HCT116 (cell line): ENCODE results near the gene PTPRC. TPM values are rescaled to one million over a fixed set of nuclear protein-coding genes. Genes with fewer than 3 reads are reported as not detected.

ENCODE experiments used
- ATAC-seq: fragments of 200-7000 bp; cut with Tn5 transposase; 2 replicates; pipeline ENCODE4 v1.9.1; 2020; ENCODE audit warnings: mild to moderate bottlenecking, moderate library complexity
- BruUV-seq: library from RNA; stranded (reverse); fragments of 400-500 nt; replicated peaks from 2 replicates; lab custom pipeline; 2021; lab: Mats Ljungman, UMichigan
- CTCF ChIA-PET: fragments of 300-600 bp; sonication (Branson Sonifier 250); formaldehyde crosslinking; loops from one replicate; lab custom pipeline; 2021; ENCODE audit warnings: antibody characterized with exemption; lab: Charles Lee
- POLR2A ChIA-PET: fragments of 300-600, 350-600 bp; sonication (Branson Sonifier 250); formaldehyde crosslinking; loops from one replicate; lab custom pipeline; 2021; ENCODE audit warnings: antibody characterized with exemption; lab: Charles Lee
- RAD21 ChIA-PET, 2 experiments: fragments of 300-600 bp; sonication (Branson Sonifier 250); formaldehyde crosslinking; loops; one replicate each; lab custom pipeline; 2023; ENCODE audit warnings: low total read pairs in 2 of 2; ENCODE audit not compliant: uncharacterized antibody in 2 of 2, unreplicated experiment in 2 of 2, low non-redundant PET in 1 of 2; lab: Charles Lee
- DNase-seq: peaks from one replicate; pipeline ENCODE4 v3.0.0-alpha.2; 2010; ENCODE audit warnings: low read depth, low spot score
- H2AFZ ChIP-seq: fragments of 200-600 bp; shearing (Covaris generic), sonication (generic); 2 replicates; pipeline ENCODE4 v1.6.1; 2017; ENCODE audit warnings: low read depth, mixed run types, mixed read lengths, antibody characterized with exemption, low read length; ENCODE audit not compliant: poor library complexity, severe bottlenecking
- H3K27ac ChIP-seq: 2 replicates; pipeline ENCODE4 v1.5.1; 2012; ENCODE audit warnings: low read depth, low read length
- H3K27me3 ChIP-seq: fragments of 200-600 bp; sonication (generic); 2 replicates; pipeline ENCODE4 v1.6.1; 2016; ENCODE audit warnings: mixed run types, low read length, mixed read lengths; ENCODE audit not compliant: insufficient read depth
- H3K36me3 ChIP-seq, 2 experiments: fragments of 200-500 bp in 1 of 2; fragments of 200-600 bp in 1 of 2; sonication (Bioruptor generic) in 1 of 2; sonication (generic) in 1 of 2; 2 replicates each; pipeline versions ENCODE4 v1.5.1 to v1.6.1; 2014 to 2016; ENCODE audit warnings: low read length in 2 of 2, inconsistent platforms in 1 of 2, mixed read lengths in 1 of 2, mixed run types in 1 of 2; ENCODE audit not compliant: insufficient read depth in 2 of 2, control insufficient read depth in 1 of 2
- H3K4me1 ChIP-seq, 2 experiments: fragments of 200-600 bp in 1 of 2; sonication (generic) in 1 of 2; 2 replicates each; pipeline versions ENCODE4 v1.5.1 to v1.6.1; 2012 to 2017; ENCODE audit warnings: low read length in 2 of 2, inconsistent platforms in 1 of 2, mild to moderate bottlenecking in 1 of 2, mixed read lengths in 1 of 2, mixed run types in 1 of 2, moderate library complexity in 1 of 2; ENCODE audit not compliant: insufficient read depth in 2 of 2, control insufficient read depth in 1 of 2
- H3K4me2 ChIP-seq: fragments of 200-600 bp; sonication (generic); 2 replicates; pipeline ENCODE4 v1.6.1; 2017; ENCODE audit warnings: mixed run types, low read length, mixed read lengths
- H3K4me3 ChIP-seq, 2 experiments: fragments of 200-600 bp in 1 of 2; sonication (generic) in 1 of 2; replicated peaks in 1 of 2; 2 replicates each; pipeline ENCODE4 v1.5.1; 2011 to 2016; ENCODE audit warnings: low read length in 2 of 2, control low read depth in 1 of 2, low read depth in 1 of 2, mild to moderate bottlenecking in 1 of 2, mixed read lengths in 1 of 2, mixed run types in 1 of 2
- H3K79me2 ChIP-seq: fragments of 200-600 bp; sonication (generic); 2 replicates; pipeline ENCODE4 v1.6.1; 2017; ENCODE audit warnings: mild to moderate bottlenecking, mixed run types, low read length, moderate library complexity, mixed read lengths; ENCODE audit not compliant: insufficient read depth
- H3K9ac ChIP-seq: fragments of 200-600 bp; sonication (generic); 2 replicates; pipeline ENCODE4 v1.6.1; 2016; ENCODE audit warnings: low read length, mixed read lengths
- H3K9me2 ChIP-seq: fragments of 200-600 bp; sonication (generic), shearing (Covaris generic); 2 replicates; pipeline ENCODE4 v1.6.1; 2017; ENCODE audit warnings: mixed run types, mild to moderate bottlenecking, moderate library complexity; ENCODE audit not compliant: insufficient read depth
- H3K9me3 ChIP-seq, 2 experiments: fragments of 200-500 bp in 1 of 2; fragments of 200-600 bp in 1 of 2; sonication (Bioruptor generic) in 1 of 2; sonication (generic) in 1 of 2; 2 replicates each; pipeline ENCODE4 v1.6.1; 2014 to 2017; ENCODE audit warnings: low read length in 2 of 2, mixed read lengths in 2 of 2, inconsistent platforms in 1 of 2, low read depth in 1 of 2, mild to moderate bottlenecking in 1 of 2, mixed run types in 1 of 2, moderate library complexity in 1 of 2; ENCODE audit not compliant: control insufficient read depth in 1 of 2, insufficient read depth in 1 of 2
- H4K20me1 ChIP-seq: fragments of 200-600 bp; sonication (generic), shearing (Covaris generic); 2 replicates; pipeline ENCODE4 v1.6.1; 2017; ENCODE audit warnings: mixed run types, mild to moderate bottlenecking, moderate library complexity; ENCODE audit not compliant: insufficient read depth
- ATF3 ChIP-seq: IDR thresholded peaks from 2 replicates; pipeline ENCODE4 v1.6.1; 2012
- CBX3 ChIP-seq: IDR thresholded peaks from 2 replicates; pipeline ENCODE4 v1.6.1; 2012; ENCODE audit warnings: low read depth
- CEBPB ChIP-seq: IDR thresholded peaks from 2 replicates; pipeline ENCODE4 v1.6.1; 2012; ENCODE audit warnings: low read depth
- CTCF ChIP-seq, 3 experiments: fragments of 200-600 bp in 1 of 3; sonication (generic) in 1 of 3; IDR thresholded peaks in 2 of 3; conservative IDR thresholded peaks in 1 of 3; 2 replicates each; pipeline ENCODE4 v1.5.1; 2012 to 2017; ENCODE audit warnings: low read depth in 2 of 3, low read length in 2 of 3, antibody characterized with exemption in 1 of 3, borderline replicate concordance in 1 of 3, control low read depth in 1 of 3, mild to moderate bottlenecking in 1 of 3, mixed read lengths in 1 of 3, mixed run types in 1 of 3, moderate library complexity in 1 of 3; ENCODE audit not compliant: insufficient read depth in 1 of 3
- ELF1 ChIP-seq: IDR thresholded peaks from 2 replicates; pipeline ENCODE4 v1.6.1; 2012; ENCODE audit warnings: low read depth, borderline replicate concordance
- EZH2 ChIP-seq: fragments of 200-600 bp; sonication (generic); IDR thresholded peaks from 2 replicates; pipeline ENCODE4 v1.6.1; 2017; ENCODE audit warnings: antibody characterized with exemption, mixed run types
- EZH2phosphoT487 ChIP-seq: fragments of 200-600 bp; IDR thresholded peaks from 2 replicates; pipeline ENCODE4 v1.6.1; 2018; ENCODE audit warnings: antibody characterized with exemption, borderline replicate concordance
- MAX ChIP-seq: IDR thresholded peaks from 2 replicates; pipeline ENCODE4 v1.6.1; 2012
- POLR2A ChIP-seq: IDR thresholded peaks from 2 replicates; pipeline ENCODE4 v1.7.0; 2011; ENCODE audit warnings: borderline replicate concordance; ENCODE audit not compliant: insufficient read depth, insufficient read length; ENCODE audit errors: extremely low read depth
- POLR2AphosphoS5 ChIP-seq: IDR thresholded peaks from 2 replicates; pipeline ENCODE4 v1.6.1; 2011; ENCODE audit warnings: mild to moderate bottlenecking, low read depth, low read length, moderate library complexity
- RAD21 ChIP-seq: IDR thresholded peaks from 2 replicates; pipeline ENCODE4 v1.6.1; 2012; ENCODE audit warnings: low read depth, mild to moderate bottlenecking
- REST ChIP-seq: IDR thresholded peaks from 2 replicates; pipeline ENCODE4 v1.6.1; 2012; ENCODE audit warnings: low read depth
- SIN3A ChIP-seq: IDR thresholded peaks from 2 replicates; pipeline ENCODE4 v1.6.1; 2012; ENCODE audit warnings: low read depth
- SP1 ChIP-seq: IDR thresholded peaks from 2 replicates; pipeline ENCODE4 v1.6.1; 2012; ENCODE audit warnings: low read depth
- SRF ChIP-seq: IDR thresholded peaks from 2 replicates; pipeline ENCODE4 v1.6.1; 2012; ENCODE audit warnings: low read depth
- YY1 ChIP-seq: IDR thresholded peaks from 2 replicates; pipeline ENCODE4 v1.6.1; 2011; ENCODE audit warnings: low read length, low read depth, moderate library complexity, mild to moderate bottlenecking; ENCODE audit not compliant: insufficient replicate concordance; ENCODE audit errors: extremely low read depth
- ZBTB33 ChIP-seq: IDR thresholded peaks from 2 replicates; pipeline ENCODE4 v1.6.1; 2011; ENCODE audit warnings: mild to moderate bottlenecking, low read length, moderate library complexity; ENCODE audit not compliant: insufficient replicate concordance; ENCODE audit errors: extremely low read depth
- ZFX ChIP-seq: fragments of 450-650 bp; IDR thresholded peaks from 2 replicates; pipeline ENCODE4 v1.6.1; 2017
- ZNF274 ChIP-seq: fragments of 200-500 bp; sonication (Bioruptor generic); IDR thresholded peaks from 2 replicates; pipeline ENCODE4 v1.6.1; 2014; ENCODE audit warnings: mild to moderate bottlenecking, low read depth, low read length, inconsistent platforms
- intact Hi-C: fragments of 100-400 bp; cut with micrococcal nuclease; formaldehyde crosslinking; loops from 2 replicates; pipeline ENCODE4 v1.10.0; 2022
- total RNA-seq: library from RNA; stranded (reverse); gene quantifications from one replicate; pipeline ENCODE4 v1.2.1, GENCODE V29; 2021; ENCODE audit not compliant: unreplicated experiment

Gene PTPRC
- total RNA-seq, 1 experiment from 2014 or later, result 1.2 TPM

GRCh38 chr1:198729195-198729863, 90.5 kb downstream of the PTPRC start:
- Histone ChIP-seq H3K9me2 (no peaks in the 10 kb centered on the region), H3K79me2 (no peaks in the 10 kb centered on the region), H3K27ac (no peak overlapping the region), H4K20me1 (no peaks in the 10 kb centered on the region), H2AFZ (no peak overlapping the region), H3K4me2 (no peak overlapping the region), H3K9me3 (no peaks in the 10 kb centered on the region), H3K36me3 (no peaks in the 10 kb centered on the region), H3K4me1 (no peaks in the 10 kb centered on the region), H3K9ac (no peak overlapping the region), H3K4me3 (no peak overlapping the region), H3K27me3 (no peaks in the 10 kb centered on the region)
- ATAC-seq (no peak), DNase-seq (no peak)
- TF ChIP-seq ZFX (no peak), CEBPB (no peak), ELF1 (no peak), POLR2A (no peak), SRF (no peak), ATF3 (no peak), POLR2AphosphoS5 (no peak), EZH2 (no peak), MAX (no peak), REST (no peak), YY1 (no peak), RAD21 (no peak), SIN3A (no peak), ZBTB33 (no peak), CTCF (IDR thresholded peaks at IDR 0.05 in 2 of 3, conservative IDR thresholded peaks at IDR 0.05 in 1 of 3; ENCODE audit: borderline replicate concordance in 1 of 3, insufficient read depth in 1 of 3, low read depth in 2 of 3, low read length in 2 of 3) (no peak), CBX3 (no peak), EZH2phosphoT487 (no peak), SP1 (no peak), ZNF274 (no peak)
- intact Hi-C loops, result no loop called here
- BruUV-seq, result no TSS peak
- POLR2A ChIA-PET, result no interaction called here
- CTCF ChIA-PET, result no interaction called here
- RAD21 ChIA-PET, result no interaction called here
